ENCODE results near the gene MARVELD2.

The MARVELD2 gene

DNA sequence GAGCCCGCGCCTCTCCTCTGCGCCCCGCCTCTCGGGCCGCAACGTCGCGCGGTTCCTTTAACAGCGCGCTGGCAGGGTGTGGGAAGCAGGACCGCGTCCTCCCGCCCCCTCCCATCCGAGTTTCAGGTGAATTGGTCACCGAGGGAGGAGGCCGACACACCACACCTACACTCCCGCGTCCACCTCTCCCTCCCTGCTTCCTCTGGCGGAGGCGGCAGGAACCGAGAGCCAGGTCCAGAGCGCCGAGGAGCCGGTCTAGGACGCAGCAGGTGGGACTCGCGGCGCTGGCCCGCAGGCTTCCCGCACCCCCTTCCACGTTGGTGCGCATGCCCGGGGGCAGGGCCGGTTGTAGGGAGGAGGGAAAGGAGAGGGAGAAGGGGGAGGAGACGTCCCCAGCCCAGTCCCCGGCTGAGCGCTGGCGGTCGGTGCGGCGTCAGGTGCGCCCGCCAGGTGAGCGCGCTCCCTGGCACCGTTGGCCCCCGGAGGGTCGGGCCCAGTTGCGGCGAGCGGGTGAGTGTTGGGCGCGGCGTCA, 77.5 kb downstream of the MARVELD2 start, which contains the start of gene OCLN:
TSS of gene OCLN (plus strand) at position 400 of the 532 bp plus-strand sequence. CDS start 11,455 bp downstream, outside the sequence.
- peak; percentile 92 for DNase-seq (ENCODE audit: low read depth)
- H3K4me3 ChIP-seq (ENCODE audit: low read length) = peak within 1 kb of the TSS; percentile 71
- TF ChIP-seq, protein P1, sequence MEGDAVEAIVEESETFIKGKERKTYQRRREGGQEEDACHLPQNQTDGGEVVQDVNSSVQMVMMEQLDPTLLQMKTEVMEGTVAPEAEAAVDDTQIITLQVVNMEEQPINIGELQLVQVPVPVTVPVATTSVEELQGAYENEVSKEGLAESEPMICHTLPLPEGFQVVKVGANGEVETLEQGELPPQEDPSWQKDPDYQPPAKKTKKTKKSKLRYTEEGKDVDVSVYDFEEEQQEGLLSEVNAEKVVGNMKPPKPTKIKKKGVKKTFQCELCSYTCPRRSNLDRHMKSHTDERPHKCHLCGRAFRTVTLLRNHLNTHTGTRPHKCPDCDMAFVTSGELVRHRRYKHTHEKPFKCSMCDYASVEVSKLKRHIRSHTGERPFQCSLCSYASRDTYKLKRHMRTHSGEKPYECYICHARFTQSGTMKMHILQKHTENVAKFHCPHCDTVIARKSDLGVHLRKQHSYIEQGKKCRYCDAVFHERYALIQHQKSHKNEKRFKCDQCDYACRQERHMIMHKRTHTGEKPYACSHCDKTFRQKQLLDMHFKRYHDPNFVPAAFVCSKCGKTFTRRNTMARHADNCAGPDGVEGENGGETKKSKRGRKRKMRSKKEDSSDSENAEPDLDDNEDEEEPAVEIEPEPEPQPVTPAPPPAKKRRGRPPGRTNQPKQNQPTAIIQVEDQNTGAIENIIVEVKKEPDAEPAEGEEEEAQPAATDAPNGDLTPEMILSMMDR (IDR thresholded peaks at IDR 0.05; ENCODE audit: insufficient read depth, low read depth, low read length, missing control alignments) = peak; percentile 21

DNA sequence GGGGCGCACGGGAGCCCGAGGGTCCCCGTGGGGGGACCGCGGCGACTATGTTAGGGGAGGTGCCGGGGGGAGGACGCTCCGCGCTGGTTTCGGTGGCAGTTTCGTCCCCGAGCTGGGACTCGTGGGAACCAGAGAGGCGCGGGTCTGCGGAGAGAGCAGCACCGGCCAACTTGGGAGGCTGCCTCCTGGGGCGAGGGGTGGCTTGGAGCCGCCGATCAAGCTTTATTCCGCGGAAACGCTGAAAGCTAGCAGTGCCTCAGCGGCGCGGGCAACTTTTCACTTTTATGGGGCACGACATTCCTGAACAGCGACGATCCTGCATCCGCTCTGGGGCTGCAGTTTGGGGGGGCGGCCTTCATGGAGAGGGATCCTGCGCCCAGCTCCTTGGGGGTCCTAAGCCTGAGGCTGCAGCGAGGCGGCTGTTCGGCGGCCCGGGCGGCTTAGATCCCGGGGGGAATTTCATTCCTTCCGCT, 78.0 kb downstream of the MARVELD2 start:
- TF ChIP-seq, protein P1 (IDR thresholded peaks at IDR 0.05; ENCODE audit: insufficient read depth, low read depth, low read length, missing control alignments) = no peak
- peak; percentile 31 for DNase-seq (ENCODE audit: low read depth)
- peak overlapping the region; percentile 71 for H3K4me3 ChIP-seq (ENCODE audit: low read length)

DNA sequence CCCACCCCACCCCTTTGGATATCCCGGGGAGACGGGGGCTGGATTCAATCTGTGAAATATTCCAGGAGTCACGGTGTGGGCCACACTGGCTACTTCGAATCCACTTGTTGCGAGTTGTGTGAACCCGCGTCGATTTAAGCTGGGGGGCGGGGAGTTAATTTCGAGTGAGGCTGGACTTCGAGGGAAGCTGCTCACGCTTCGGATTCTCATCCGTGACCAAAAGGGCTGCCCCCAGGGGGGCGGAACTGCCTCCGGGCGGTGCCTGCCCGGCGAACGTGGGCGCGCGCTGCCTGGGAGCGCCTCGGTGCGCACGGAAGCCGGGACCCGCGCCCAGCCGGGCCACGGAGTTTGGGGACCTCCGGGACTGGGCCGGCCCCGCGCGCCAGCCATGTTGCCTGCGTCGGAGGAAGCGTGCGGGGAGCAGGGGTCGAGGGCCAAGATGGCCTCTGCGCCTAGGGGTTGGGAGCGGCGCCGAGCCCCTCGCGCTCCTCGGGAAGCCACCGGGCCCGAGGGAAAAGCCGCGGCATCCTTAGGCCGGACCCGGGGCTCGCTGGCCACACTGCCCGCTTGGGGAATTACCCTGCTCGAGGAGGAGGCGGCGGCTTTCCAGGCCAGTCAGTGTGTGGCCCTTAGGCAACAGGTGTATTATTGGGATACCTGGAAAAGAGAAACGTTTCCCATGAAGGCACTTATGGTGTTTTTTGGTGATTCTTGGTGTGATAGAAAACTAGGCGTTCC, 78.6 kb downstream of the MARVELD2 start:
- peak; percentile 58 for DNase-seq (ENCODE audit: low read depth)
- TF ChIP-seq, protein P1 (IDR thresholded peaks at IDR 0.05; ENCODE audit: insufficient read depth, low read depth, low read length, missing control alignments) = no peak
- H3K4me3 ChIP-seq (ENCODE audit: low read length) = peak overlapping the region; percentile 71
